ENCODE results near the gene OR1J1. TPM values are rescaled to one million over a fixed set of nuclear protein-coding genes. Genes with fewer than 3 reads are reported as not detected.

Gene OR1J1, protein sequence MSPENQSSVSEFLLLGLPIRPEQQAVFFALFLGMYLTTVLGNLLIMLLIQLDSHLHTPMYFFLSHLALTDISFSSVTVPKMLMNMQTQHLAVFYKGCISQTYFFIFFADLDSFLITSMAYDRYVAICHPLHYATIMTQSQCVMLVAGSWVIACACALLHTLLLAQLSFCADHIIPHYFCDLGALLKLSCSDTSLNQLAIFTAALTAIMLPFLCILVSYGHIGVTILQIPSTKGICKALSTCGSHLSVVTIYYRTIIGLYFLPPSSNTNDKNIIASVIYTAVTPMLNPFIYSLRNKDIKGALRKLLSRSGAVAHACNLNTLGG
- total RNA-seq: not detected

DNA sequence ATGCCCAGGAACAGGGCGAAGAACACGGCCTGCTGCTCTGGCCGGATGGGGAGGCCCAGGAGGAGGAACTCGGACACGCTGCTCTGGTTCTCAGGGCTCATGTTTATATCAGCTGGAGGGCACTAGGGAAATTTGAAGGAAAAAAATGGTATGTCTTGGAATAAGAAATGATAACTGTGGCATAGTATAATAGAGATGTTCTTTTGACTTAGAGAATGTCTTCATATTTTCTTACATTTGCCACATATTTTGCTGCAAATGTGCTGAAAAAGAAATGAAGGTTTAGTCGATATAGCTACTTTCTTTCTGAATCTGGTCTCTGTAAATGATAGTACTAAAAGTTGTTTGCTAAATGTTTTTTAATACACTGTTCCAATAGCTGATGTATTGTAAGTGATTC lies at the start of gene OR1J1:
TSS of gene OR1J1 (minus strand) at position 101 of the 400 bp plus-strand sequence. CDS start at position 101, 0 bp downstream.
- peak within 1 kb of the TSS; percentile 45 to 63 for H3K27ac Mint-ChIP-seq
- no peaks in the 10 kb centered on the region for H3K9me3 Mint-ChIP-seq
- ATAC-seq: no peak
- H3K36me3 Mint-ChIP-seq: no peaks in the 10 kb centered on the region
- DNase-seq (ENCODE audit: low spot score in 2 of 2): no peak

DNA sequence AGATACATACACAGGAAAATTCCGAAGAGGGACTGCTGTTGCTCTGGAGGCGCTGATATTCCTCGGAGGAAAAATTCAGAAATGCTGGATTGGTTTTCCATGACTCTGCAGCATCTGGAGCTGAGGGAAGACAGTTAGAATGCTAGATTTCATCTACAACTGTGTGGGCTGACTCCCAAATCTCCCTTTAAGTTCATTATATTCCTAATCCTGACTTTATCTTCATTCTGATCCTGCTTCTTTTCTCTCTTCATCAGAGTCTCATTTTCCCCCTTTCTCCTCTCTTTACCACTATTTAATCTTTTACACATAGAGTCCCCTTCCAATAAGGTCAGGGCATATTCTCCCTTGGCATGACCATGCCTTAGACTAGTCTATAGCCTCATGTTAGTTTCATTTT lies 49.5 kb upstream of the OR1J1 start, which contains the start of gene OR1N1:
TSS of gene OR1N1 (minus strand) at position 101 of the 400 bp plus-strand sequence. CDS start at position 101, 0 bp downstream.
- ATAC-seq: no peak

DNA sequence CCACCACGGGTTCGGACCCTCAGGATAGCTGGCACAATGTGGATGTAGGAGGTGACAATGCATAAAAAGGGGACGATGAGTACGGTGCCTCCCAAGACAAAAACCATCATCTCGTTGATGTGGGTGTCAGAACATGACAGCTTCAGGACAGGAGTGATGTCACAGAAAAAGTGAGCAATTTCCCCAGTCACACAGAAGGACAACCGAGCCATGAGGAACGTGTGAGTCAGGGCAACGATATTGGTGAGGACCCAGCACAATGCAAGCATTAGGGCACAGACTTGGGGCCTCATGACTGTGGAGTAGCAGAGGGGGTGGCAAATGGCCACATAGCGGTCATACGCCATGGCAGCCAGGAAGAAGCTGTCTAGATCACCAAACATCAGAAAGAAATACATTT lies 48.9 kb upstream of the OR1J1 start:
- no peaks in the 10 kb centered on the region for H3K9me3 Mint-ChIP-seq
- ATAC-seq (peak; percentile 40 to 48), DNase-seq (ENCODE audit: low spot score in 2 of 2) (no peak)
- no peaks in the 10 kb centered on the region for H3K36me3 Mint-ChIP-seq
- H3K27ac Mint-ChIP-seq: no peak overlapping the region

More for the DNA sequence above, 49.5 kb upstream of the OR1J1 start, which contains the start of gene OR1N1:
- no peak for DNase-seq (ENCODE audit: low spot score in 2 of 2)
- Mint-ChIP-seq H3K9me3 (no peaks in the 10 kb centered on the region), H3K36me3 (no peaks in the 10 kb centered on the region), H3K27ac (no peak within 1 kb of the TSS)

GRCh38 chr9:122519376-122519775 lies 41.6 kb upstream of the OR1J1 start:
- DNase-seq (ENCODE audit: low spot score in 2 of 2): no peak
- ATAC-seq: no peak

GRCh38 chr9:122518841-122519240 lies 41.1 kb upstream of the OR1J1 start, which contains the start of gene OR1J4:
Gene OR1J4 (plus strand): TSS chr9:122519141. CDS start chr9:122519141, 0 bp downstream.
- H3K9me3 Mint-ChIP-seq: no peaks in the 10 kb centered on the region
- H3K27ac Mint-ChIP-seq: no peak within 1 kb of the TSS
- DNase-seq (ENCODE audit: low spot score in 2 of 2) (no peak), ATAC-seq (no peak)
- no peaks in the 10 kb centered on the region for H3K36me3 Mint-ChIP-seq

More at GRCh38 chr9:122519376-122519775, 41.6 kb upstream of the OR1J1 start:
- no peaks in the 10 kb centered on the region for H3K36me3 Mint-ChIP-seq
- H3K27ac Mint-ChIP-seq: no peak overlapping the region
- H3K9me3 Mint-ChIP-seq: no peaks in the 10 kb centered on the region

- H3K36me3 Mint-ChIP-seq: no peaks in the 10 kb centered on the region
- no peak for DNase-seq (ENCODE audit: low spot score in 2 of 2)
- no peak for ATAC-seq
- H3K9me3 Mint-ChIP-seq: no peaks in the 10 kb centered on the region
- H3K27ac Mint-ChIP-seq: no peak overlapping the region
Observed at GRCh38 chr9:122518226-122518625, 40.5 kb upstream of the OR1J1 start.

DNA sequence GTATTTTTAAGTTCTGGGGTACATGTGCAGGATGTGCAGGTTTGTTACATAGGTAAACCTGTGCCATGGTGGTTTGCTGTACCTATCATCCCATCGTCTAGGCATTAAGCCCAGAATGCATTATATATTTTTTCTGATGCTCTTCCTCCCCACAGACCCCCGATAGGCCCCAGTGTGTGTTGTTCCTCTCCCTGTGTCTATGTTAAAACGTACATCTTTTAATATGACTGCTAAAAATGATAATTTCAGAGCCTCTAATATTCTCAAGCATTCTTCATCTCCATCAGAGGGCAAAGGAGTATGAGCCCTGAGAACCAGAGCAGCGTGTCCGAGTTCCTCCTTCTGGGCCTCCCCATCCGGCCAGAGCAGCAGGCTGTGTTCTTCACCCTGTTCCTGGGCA lies 32.8 kb upstream of the OR1J1 start, which contains the start of gene OR1J2:
TSS of gene OR1J2 (plus strand) at position 301 of the 400 bp plus-strand sequence. CDS start at position 301, 0 bp downstream.
- Mint-ChIP-seq H3K36me3 (no peaks in the 10 kb centered on the region), H3K27ac (peak within 1 kb of the TSS in 1 of 2 donors; percentile 67), H3K9me3 (no peaks in the 10 kb centered on the region)
- ATAC-seq (no peak), DNase-seq (ENCODE audit: low spot score in 2 of 2) (no peak)

DNA sequence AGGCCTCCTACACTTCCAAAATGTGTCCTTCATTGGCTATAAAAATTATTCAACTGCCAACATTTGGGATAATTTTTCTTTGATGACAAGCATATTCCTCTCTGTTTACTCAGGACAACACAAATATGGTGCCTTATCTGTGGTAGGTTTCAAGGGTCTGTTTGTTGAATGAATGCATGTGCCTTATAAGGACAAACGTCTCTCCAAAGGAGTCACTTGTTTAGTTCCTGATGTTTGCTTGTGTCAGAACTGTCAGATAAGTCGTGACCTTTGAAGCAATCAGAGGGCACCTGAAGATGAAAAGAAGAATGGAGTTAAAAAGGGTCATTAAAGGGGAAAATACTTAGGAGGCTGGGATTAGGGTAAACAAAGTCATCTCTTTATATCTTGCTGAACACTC lies 29.2 kb upstream of the OR1J1 start:
- ATAC-seq: no peak
- DNase-seq (ENCODE audit: low spot score in 2 of 2): no peak
- Mint-ChIP-seq H3K36me3 (no peaks in the 10 kb centered on the region), H3K9me3 (no peaks in the 10 kb centered on the region), H3K27ac (no peak overlapping the region)

- DNase-seq (ENCODE audit: low spot score in 2 of 2): peak in 1 of 2 donors; percentile 19
Observed at GRCh38 chr9:122498883-122499288, 21.2 kb upstream of the OR1J1 start.

GRCh38 chr9:122479062-122479461 lies 1.3 kb upstream of the OR1J1 start:
- Mint-ChIP-seq H3K27ac (no peak overlapping the region), H3K9me3 (no peaks in the 10 kb centered on the region), H3K36me3 (no peaks in the 10 kb centered on the region)
- DNase-seq (ENCODE audit: low spot score in 2 of 2) (no peak), ATAC-seq (no peak)

More at GRCh38 chr9:122498883-122499288, 21.2 kb upstream of the OR1J1 start:
- Mint-ChIP-seq H3K36me3 (peaks cover 0 to 14% of the 10 kb centered on the region in 2 donors), H3K9me3 (peaks cover 0 to 7% of the 10 kb centered on the region in 2 donors), H3K27ac (peak overlapping the region in 1 of 2 donors; percentile 21)
- peak; percentile 26 to 40 for ATAC-seq

DNA sequence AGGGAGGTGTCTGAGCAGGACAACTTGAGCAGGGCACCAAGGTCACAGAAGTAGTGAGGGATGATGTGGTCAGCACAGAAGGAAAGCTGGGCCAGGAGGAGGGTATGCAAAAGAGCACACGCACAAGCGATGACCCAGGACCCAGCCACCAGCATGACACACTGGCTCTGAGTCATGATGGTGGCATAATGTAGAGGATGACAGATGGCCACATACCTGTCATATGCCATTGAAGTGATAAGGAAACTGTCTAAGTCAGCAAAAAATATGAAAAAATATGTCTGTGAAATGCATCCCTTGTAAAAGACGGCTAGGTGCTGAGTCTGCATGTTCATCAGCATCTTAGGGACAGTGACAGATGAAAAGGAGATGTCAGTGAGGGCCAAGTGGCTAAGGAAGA lies 380 bp downstream of the OR1J1 start:
- H3K9me3 Mint-ChIP-seq: no peaks in the 10 kb centered on the region
- ATAC-seq: peak; percentile 47 to 92
- DNase-seq (ENCODE audit: low spot score in 2 of 2): no peak
- peak overlapping the region; percentile 45 to 63 for H3K27ac Mint-ChIP-seq
- no peaks in the 10 kb centered on the region for H3K36me3 Mint-ChIP-seq

- ATAC-seq: no peak
- Mint-ChIP-seq H3K36me3 (no peaks in the 10 kb centered on the region), H3K9me3 (no peaks in the 10 kb centered on the region), H3K27ac (no peak overlapping the region)
- no peak for DNase-seq (ENCODE audit: low spot score in 2 of 2)
Observed at GRCh38 chr9:122475717-122476116, 2.0 kb downstream of the OR1J1 start.

- DNase-seq (ENCODE audit: low spot score in 2 of 2) (no peak), ATAC-seq (no peak)
- Mint-ChIP-seq H3K36me3 (peaks cover 0 to 1% of the 10 kb centered on the region in 2 donors), H3K9me3 (no peaks in the 10 kb centered on the region), H3K27ac (no peak overlapping the region)
Observed at GRCh38 chr9:122474561-122474960, 3.2 kb downstream of the OR1J1 start.

- Mint-ChIP-seq H3K36me3 (peaks cover 0 to 4% of the 10 kb centered on the region in 2 donors), H3K27ac (no peak overlapping the region), H3K9me3 (no peaks in the 10 kb centered on the region)
- ATAC-seq: no peak
- DNase-seq (ENCODE audit: low spot score in 2 of 2): no peak
Observed at GRCh38 chr9:122468735-122469134, 9.0 kb downstream of the OR1J1 start.

DNA sequence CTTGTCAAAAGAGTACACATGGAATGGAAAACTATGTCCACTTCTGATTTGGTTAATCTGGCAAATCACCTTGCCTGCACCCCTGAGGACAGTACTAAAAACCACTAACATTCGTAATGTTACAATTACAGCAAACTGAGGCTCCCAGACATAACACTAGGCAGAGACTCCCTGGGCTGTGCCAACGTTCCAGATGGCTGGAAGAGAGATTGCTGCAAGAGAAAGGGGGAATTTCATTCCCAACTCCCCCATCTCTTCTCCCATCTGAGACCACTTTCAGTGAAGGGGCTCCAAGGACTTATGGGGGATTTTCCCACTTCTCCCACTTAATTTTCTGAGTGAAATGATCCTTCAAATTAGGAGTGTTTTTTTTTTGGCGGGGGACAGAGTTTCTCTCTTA lies 11.3 kb downstream of the OR1J1 start:
- no peak overlapping the region for H3K27ac Mint-ChIP-seq
- ATAC-seq (no peak), DNase-seq (ENCODE audit: low spot score in 2 of 2) (no peak)
- H3K36me3 Mint-ChIP-seq: peaks cover 0 to 5% of the 10 kb centered on the region in 2 donors
- H3K9me3 Mint-ChIP-seq: no peaks in the 10 kb centered on the region

GRCh38 chr9:122464633-122465567 lies 12.8 kb downstream of the OR1J1 start:
- Mint-ChIP-seq H3K9me3 (no peaks in the 10 kb centered on the region), H3K36me3 (peaks cover 0 to 9% of the 10 kb centered on the region in 2 donors), H3K27ac (peak overlapping the region; percentile 78 to 88)
- DNase-seq (ENCODE audit: low spot score in 2 of 2) (peak; percentile 62 to 69), ATAC-seq (peak; percentile 82 to 84)
